Spleen (tissue), 11 donors: ENCODE measurements around the gene SPATA46. TPM values are rescaled to one million over a fixed set of nuclear protein-coding genes. Genes with fewer than 3 reads are reported as not detected.

Experiments
- DNase-seq: peaks from one replicate; pipeline ENCODE4 v3.0.0-alpha.2; 2020
- H3K27ac ChIP-seq, 8 donors: fragments of 200-600 bp; sonication (generic) in 7 of 8; 1 replicate in 4 of 8; 2 replicates in 4 of 8; pipeline versions ENCODE4 v1.5.0 to v1.8.0; 2016 to 2021; ENCODE audit warnings: inconsistent platforms in 4 of 8, mild to moderate bottlenecking in 4 of 8, moderate library complexity in 1 of 8
- H3K27me3 ChIP-seq, 7 donors: fragments of 200-600 bp; sonication (generic) in 6 of 7; replicated peaks in 1 of 7; 1 replicate in 4 of 7; 2 replicates in 3 of 7; pipeline versions ENCODE4 v1.5.0 to v1.8.0; 2016 to 2021; ENCODE audit warnings: inconsistent platforms in 3 of 7, mild to moderate bottlenecking in 1 of 7
- H3K36me3 ChIP-seq, 6 donors: fragments of 200-600 bp; sonication (generic) in 5 of 6; 1 replicate in 4 of 6; 2 replicates in 2 of 6; pipeline versions ENCODE4 v1.5.0 to v1.8.0; 2016 to 2021; ENCODE audit warnings: inconsistent platforms in 2 of 6
- H3K4me1 ChIP-seq, 6 donors: fragments of 200-600 bp; sonication (generic) in 5 of 6; 1 replicate in 3 of 6; 2 replicates in 3 of 6; pipeline versions ENCODE4 v1.5.0 to v1.8.0; 2016 to 2021; ENCODE audit warnings: inconsistent platforms in 3 of 6
- H3K4me3 ChIP-seq, 8 donors: fragments of 200-600 bp; sonication (generic) in 7 of 8; 1 replicate in 4 of 8; 2 replicates in 4 of 8; pipeline versions ENCODE4 v1.5.0 to v1.8.0; 2016 to 2021; ENCODE audit warnings: inconsistent platforms in 4 of 8, mild to moderate bottlenecking in 4 of 8, moderate library complexity in 2 of 8
- H3K9me3 ChIP-seq, 8 donors: fragments of 200-600 bp; sonication (generic) in 7 of 8; 1 replicate in 4 of 8; 2 replicates in 4 of 8; pipeline versions ENCODE4 v1.5.0 to v1.8.0; 2016 to 2021; ENCODE audit warnings: inconsistent platforms in 4 of 8
- POLR2A ChIP-seq, 3 donors: fragments of 450-650 bp; IDR thresholded peaks; one replicate each; pipeline ENCODE4 v1.5.1; 2017; ENCODE audit warnings: antibody characterized with exemption in 3 of 3, mild to moderate bottlenecking in 1 of 3
- POLR2AphosphoS5 ChIP-seq, 3 donors: sonication (generic); formaldehyde crosslinking; IDR thresholded peaks; one replicate each; pipeline ENCODE4 v1.5.1; 2017; ENCODE audit warnings: antibody characterized with exemption in 3 of 3
- WGBS, 5 donors: extraction: QIAGEN DNeasy Blood & Tissue Kit in 3 of 5; methylation state at CpG; one replicate each; pipeline versions ENCODE4 v1.1.5 to v1.1.7; 2013 to 2018; 5-methylcytosine and 5-hydroxymethylcytosine counted together
- intact Hi-C: fragments of 100-400 bp; cut with DNase I; formaldehyde crosslinking; loops from one replicate; pipeline ENCODE4 v1.15.0; 2023; ENCODE audit warnings: low total_unique reads
- polyA plus RNA-seq, 3 donors: library from polyadenylated mRNA; stranded (reverse); fragments of 200-250 nt; gene quantifications; one replicate each; pipeline ENCODE4 v1.2.1, GENCODE V29; 2013
- total RNA-seq, 7 donors: library from RNA; depleted of rRNA in 3 of 7; stranded (reverse); fragments of >200 nt in 3 of 7; fragmentation: NEBNext Ultra II Directional in 4 of 7; extraction: Animal tissue kit (Norgen Biotek cat#: 25700) in 4 of 7; gene quantifications; one replicate each; pipeline versions ENCODE4 v1.1.0 to v1.2.1, GENCODE V29; 2016 to 2021
- TF ChIP-seq, protein P1 (sequence below), 11 experiments: fragments of 200-600 bp in 7 of 11; fragments of 450-650 bp in 4 of 11; sonication (generic) in 4 of 11; IDR thresholded peaks in 8 of 11; conservative IDR thresholded peaks in 3 of 11; 1 replicate in 7 of 11; 2 replicates in 4 of 11; pipeline versions ENCODE4 v1.4.0 to v1.8.0; 2016 to 2021; ENCODE audit warnings: antibody characterized with exemption in 11 of 11, inconsistent platforms in 4 of 11, mild to moderate bottlenecking in 1 of 11
- donor health status: healthy with polysubstance abuse.
- donor health status: DM: no; HTN: no; CAD: no; lungs with moderate emphysema.
- donor health status: DM: no; HTN: no; CAD: no.
- donor health status: Bipolar disorder and iron deficiency.
- donor health status: healthy.
- donor health status: DM: no; HTN: no; CAD: no.
- donor health status: DM: yes; HTN: yes; CAD: no.

SPATA46 gene
- total and polyA plus RNA-seq, 10 donors: not detected

DNA sequence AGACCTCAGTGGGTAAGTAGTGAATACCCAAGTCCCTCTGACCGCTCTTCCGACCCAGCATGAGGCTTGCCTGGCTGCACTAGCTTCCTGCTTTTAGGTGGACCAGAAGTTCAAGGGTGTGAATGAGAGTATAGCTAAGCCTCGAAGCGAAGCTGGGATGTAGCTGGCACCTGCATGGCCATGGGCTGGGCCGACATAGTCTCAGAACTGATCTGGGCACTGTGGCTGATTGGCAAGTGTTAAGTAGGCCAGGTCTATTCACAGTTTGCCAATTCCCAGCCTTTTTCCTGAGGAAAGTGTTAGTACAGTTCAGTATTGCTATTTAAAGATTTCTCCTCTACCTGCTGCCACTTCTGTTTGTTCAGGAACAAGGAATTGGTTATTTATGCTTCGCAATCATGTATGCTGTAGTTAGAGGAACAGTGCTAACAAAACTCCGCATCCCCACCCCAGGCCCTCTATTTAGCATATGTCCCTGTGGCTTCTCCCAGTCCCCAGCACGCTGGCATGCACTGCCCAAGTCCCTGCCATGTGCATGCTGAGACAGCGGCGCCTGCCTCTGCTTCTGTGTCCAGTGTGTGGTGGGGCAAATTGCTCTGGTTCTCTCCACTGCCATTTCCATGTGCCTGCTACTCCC is 16.3 kb downstream of the SPATA46 start:
- Histone ChIP-seq H3K9me3 (no peaks in the 10 kb centered on the region), H3K27ac (no peak overlapping the region), H3K4me3 (no peak overlapping the region), H3K27me3 (peaks cover 0 to 17% (median 0%) of the 10 kb centered on the region in 7 donors), H3K36me3 (peaks cover 0 to 24% (median 0%) of the 10 kb centered on the region in 6 donors), H3K4me1 (no peaks in the 10 kb centered on the region)
- no peak for DNase-seq
- no peak for TF ChIP-seq POLR2AphosphoS5 (IDR thresholded peaks at IDR 0.05)
- no peak for TF ChIP-seq POLR2A (IDR thresholded peaks at IDR 0.05)
- TF ChIP-seq, protein P1, sequence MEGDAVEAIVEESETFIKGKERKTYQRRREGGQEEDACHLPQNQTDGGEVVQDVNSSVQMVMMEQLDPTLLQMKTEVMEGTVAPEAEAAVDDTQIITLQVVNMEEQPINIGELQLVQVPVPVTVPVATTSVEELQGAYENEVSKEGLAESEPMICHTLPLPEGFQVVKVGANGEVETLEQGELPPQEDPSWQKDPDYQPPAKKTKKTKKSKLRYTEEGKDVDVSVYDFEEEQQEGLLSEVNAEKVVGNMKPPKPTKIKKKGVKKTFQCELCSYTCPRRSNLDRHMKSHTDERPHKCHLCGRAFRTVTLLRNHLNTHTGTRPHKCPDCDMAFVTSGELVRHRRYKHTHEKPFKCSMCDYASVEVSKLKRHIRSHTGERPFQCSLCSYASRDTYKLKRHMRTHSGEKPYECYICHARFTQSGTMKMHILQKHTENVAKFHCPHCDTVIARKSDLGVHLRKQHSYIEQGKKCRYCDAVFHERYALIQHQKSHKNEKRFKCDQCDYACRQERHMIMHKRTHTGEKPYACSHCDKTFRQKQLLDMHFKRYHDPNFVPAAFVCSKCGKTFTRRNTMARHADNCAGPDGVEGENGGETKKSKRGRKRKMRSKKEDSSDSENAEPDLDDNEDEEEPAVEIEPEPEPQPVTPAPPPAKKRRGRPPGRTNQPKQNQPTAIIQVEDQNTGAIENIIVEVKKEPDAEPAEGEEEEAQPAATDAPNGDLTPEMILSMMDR (IDR thresholded peaks at IDR 0.05 in 8 of 11, conservative IDR thresholded peaks at IDR 0.05 in 3 of 11): no peak
- 92 to 95% (median 93%) methylated on average over 10 of the region's 10 CpGs for WGBS, 5 donors
- intact Hi-C loops: no loop called here

DNA sequence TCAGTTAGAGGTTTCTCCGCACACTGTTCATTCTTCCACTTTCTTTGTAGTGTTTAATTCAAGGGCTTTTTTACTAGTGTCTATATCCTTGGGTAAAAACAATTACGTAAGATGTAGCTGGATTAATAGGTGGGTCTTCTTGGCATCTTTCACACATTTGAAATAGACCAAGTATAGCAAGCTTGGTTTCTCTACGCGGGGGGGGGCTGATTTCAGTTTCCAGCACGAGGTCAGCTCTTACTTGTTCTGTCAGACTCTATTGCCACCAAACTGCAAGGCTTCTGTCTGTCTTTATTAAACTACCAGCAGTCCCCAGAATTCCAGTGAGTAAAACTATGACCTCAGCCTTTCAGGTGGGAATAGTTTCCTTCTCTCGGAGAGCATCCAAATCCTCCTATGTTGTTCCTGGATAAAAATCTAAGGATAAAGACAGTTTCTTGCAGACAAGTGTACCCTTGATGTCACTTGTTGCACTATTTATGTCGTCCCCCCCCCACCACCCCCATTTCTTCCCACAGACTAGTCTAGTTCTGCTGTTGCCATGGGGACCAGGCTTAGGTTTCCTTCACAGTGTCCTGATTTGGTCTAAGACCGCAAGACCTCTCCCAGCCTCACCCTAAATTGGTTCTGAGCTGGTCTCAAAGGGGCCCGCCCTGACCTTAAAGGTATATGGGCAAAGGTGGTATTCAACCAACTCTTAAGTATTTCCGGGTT is 17.0 kb downstream of the SPATA46 start:
- Histone ChIP-seq H3K4me1 (no peaks in the 10 kb centered on the region), H3K27me3 (peaks cover 0 to 17% (median 0%) of the 10 kb centered on the region in 7 donors), H3K27ac (no peak overlapping the region), H3K36me3 (peaks cover 0 to 24% (median 0%) of the 10 kb centered on the region in 6 donors), H3K4me3 (no peak overlapping the region), H3K9me3 (no peaks in the 10 kb centered on the region)
- no peak for TF ChIP-seq POLR2AphosphoS5 (IDR thresholded peaks at IDR 0.05)
- TF ChIP-seq, protein P1 (IDR thresholded peaks at IDR 0.05 in 8 of 11, conservative IDR thresholded peaks at IDR 0.05 in 3 of 11): no peak
- no peak for TF ChIP-seq POLR2A (IDR thresholded peaks at IDR 0.05)
- intact Hi-C loops: no loop called here
- no peak for DNase-seq
- WGBS, 5 donors: 79 to 92% (median 87%) methylated on average over 10 of the region's 10 CpGs

DNA sequence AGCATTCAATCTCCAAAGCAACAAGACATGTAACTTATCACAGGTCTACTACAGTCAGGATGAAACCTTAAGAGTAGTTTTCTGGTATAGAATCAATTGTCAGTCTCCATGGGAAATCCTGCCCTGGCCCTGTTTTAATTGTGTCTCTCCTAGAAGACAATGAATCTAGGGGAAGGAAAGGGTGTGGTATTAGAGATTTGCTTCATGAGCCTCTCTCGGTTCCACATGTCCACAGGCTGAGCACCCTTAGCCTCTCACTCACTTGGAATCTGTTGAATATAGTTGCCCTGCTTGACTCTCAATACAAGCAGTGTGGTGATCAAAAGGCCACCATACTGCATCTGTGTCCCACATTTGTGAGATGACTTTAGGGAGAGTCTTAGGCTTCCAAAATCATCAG is 17.7 kb downstream of the SPATA46 start:
- WGBS, 5 donors: 56 to 75% (median 64%) methylated on average over 1 of the region's 1 CpG

More for the DNA sequence above, 17.7 kb downstream of the SPATA46 start:
- DNase-seq: no peak
- no peaks in the 10 kb centered on the region for H3K4me1 ChIP-seq
- TF ChIP-seq POLR2A (IDR thresholded peaks at IDR 0.05): no peak
- no peak for TF ChIP-seq POLR2AphosphoS5 (IDR thresholded peaks at IDR 0.05)
- TF ChIP-seq, protein P1 (IDR thresholded peaks at IDR 0.05 in 8 of 11, conservative IDR thresholded peaks at IDR 0.05 in 3 of 11): no peak
- no peak overlapping the region for H3K27ac ChIP-seq
- H3K36me3 ChIP-seq: peaks cover 0 to 24% (median 0%) of the 10 kb centered on the region in 6 donors
- peaks cover 0 to 17% (median 0%) of the 10 kb centered on the region in 7 donors for H3K27me3 ChIP-seq
- no peak overlapping the region for H3K4me3 ChIP-seq
- intact Hi-C loops: no loop called here
- H3K9me3 ChIP-seq: no peaks in the 10 kb centered on the region
